Transverse colon (tissue), 3 donors: Measurements from ENCODE around the gene STK17B.

Source experiments
- POLR2A ChIP-seq: fragments of 450-650 bp; IDR thresholded peaks from one replicate; pipeline ENCODE4 v1.6.1; 2016; ENCODE audit warnings: antibody characterized with exemption, mild to moderate bottlenecking, moderate library complexity
- TF ChIP-seq, protein P1 (sequence below), 5 experiments: fragments of 200-600 bp in 3 of 5; fragments of 450-650 bp in 2 of 5; sonication (generic) in 3 of 5; IDR thresholded peaks; 1 replicate in 2 of 5; 2 replicates in 3 of 5; pipeline ENCODE4 v1.5.1; 2016 to 2017; ENCODE audit warnings: antibody characterized with exemption in 5 of 5, inconsistent platforms in 3 of 5, mild to moderate bottlenecking in 2 of 5, moderate library complexity in 1 of 5

DNA sequence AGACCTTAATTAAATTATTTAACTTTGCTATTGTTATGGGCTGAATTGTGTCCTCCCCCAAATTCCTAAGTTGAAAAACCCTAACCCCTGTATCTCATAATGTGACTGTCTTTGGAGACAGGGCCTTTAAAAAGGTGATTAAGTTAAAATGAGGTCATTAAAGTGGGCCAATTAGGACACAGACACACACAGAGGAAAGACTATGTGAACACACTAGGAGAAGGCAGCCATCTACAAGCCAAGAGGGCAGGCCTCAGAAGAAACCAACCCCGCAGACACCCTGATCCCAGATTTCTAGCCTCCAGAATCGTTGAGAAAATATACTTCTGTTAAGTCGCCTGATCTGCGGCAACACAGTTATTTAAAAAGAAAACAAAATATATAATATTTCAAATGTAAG, 6.4 kb downstream of the STK17B start:
- TF ChIP-seq, protein P1, sequence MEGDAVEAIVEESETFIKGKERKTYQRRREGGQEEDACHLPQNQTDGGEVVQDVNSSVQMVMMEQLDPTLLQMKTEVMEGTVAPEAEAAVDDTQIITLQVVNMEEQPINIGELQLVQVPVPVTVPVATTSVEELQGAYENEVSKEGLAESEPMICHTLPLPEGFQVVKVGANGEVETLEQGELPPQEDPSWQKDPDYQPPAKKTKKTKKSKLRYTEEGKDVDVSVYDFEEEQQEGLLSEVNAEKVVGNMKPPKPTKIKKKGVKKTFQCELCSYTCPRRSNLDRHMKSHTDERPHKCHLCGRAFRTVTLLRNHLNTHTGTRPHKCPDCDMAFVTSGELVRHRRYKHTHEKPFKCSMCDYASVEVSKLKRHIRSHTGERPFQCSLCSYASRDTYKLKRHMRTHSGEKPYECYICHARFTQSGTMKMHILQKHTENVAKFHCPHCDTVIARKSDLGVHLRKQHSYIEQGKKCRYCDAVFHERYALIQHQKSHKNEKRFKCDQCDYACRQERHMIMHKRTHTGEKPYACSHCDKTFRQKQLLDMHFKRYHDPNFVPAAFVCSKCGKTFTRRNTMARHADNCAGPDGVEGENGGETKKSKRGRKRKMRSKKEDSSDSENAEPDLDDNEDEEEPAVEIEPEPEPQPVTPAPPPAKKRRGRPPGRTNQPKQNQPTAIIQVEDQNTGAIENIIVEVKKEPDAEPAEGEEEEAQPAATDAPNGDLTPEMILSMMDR (IDR thresholded peaks at IDR 0.05) = no peak
- no peak for TF ChIP-seq POLR2A
